ENCODE measurements around the gene RAP1A. TPM values are rescaled to one million over a fixed set of nuclear protein-coding genes. Genes with fewer than 3 reads are reported as not detected.
"Not testable (repeated sequence)": the region's sequence is repeated elsewhere in the genome, so short reads cannot be mapped to it uniquely, and the experiment has no call there.

Gene RAP1A
- total RNA-seq, 2 experiments from 2014 or later, result 128 to 130 TPM

DNA sequence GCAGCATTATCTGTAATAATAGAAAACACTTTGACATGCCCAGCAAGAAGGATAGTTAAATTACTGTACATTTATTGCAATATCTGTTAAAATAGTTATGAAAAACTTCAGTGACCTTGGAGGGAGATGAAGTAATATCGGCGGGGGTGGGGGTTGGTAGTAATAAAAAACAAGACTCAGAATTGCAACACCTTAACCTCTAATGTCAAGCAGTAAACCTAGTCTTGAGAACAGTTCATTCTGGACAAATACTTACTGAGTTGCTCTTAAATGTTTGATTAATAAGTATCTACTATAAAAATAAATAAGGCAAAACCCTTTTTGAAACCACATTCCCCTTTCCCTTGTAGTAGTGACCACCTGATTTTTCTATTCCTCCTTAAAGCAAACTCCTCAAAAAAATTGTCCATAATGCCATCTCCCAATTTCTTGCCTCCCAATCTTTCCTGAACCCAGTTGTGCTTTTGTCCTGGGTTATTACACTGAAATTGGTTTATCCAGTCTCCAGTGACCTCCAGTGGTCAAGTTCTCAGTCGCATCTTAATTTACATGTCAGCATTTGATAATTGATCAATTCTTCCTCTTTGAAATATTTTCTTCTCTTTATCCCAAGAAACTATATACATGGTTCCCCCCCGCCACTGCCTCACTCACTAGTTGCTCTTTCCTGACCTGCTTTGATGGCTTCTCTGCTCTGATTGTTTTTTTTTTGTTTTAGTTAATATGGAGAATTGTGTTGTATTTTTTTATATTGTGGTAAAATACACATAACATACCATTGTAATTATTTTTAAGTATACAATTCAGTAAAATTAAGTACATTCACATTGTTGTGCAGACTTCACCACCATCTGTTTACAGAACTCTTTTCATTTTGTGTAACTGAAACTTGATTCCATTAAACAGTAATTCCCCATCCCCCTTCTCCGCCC lies 36.8 kb downstream of the RAP1A start:
- POLR2A ChIA-PET, result no interaction called here
- Mint-ChIP-seq H3K4me1 (peaks cover 49% of the 10 kb centered on the region), H3K9me3 (no peaks in the 10 kb centered on the region), H3K4me3 (no peak overlapping the region), H3K36me3 (ENCODE audit: low read depth) (peaks cover 14% of the 10 kb centered on the region), H3K27ac (peak overlapping the region; percentile 28), H3K27me3 (no peaks in the 10 kb centered on the region)
- peak; percentile 30 for DNase-seq
- CTCF ChIA-PET, result no interaction called here

DNA sequence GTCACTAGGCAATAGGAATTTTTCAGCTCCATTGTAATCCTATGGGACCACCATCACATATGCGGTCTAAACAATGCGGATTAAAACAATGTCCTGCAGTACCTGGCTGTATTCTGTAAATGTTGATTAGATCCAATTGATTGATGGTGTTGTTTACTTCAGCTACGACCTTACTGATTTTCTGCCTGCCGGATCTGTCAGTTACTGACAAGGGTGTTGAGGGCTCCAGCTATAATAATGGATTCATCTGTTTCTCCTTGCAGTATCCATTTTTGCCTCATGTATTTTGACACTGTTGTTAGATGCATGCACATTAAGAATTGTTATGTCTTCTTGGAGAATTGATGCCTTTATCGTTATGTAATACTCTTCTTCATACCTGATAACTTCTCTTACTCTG lies 39.0 kb downstream of the RAP1A start:
- peaks cover 21% of the 10 kb centered on the region for H3K36me3 Mint-ChIP-seq (ENCODE audit: low read depth)
- H3K4me1 Mint-ChIP-seq, result peaks cover 52% of the 10 kb centered on the region
- no peak overlapping the region for H3K4me3 Mint-ChIP-seq
- no peaks in the 10 kb centered on the region for H3K27me3 Mint-ChIP-seq
- no peaks in the 10 kb centered on the region for H3K9me3 Mint-ChIP-seq
- peak overlapping the region; percentile 65 for H3K27ac Mint-ChIP-seq
- POLR2A ChIA-PET, result interaction anchor here (0.7 kb wide), 1 partner anchor 34 kb away, joined by 4 read pairs; no protein-coding TSS in a partner anchor
- CTCF ChIA-PET, result interaction anchor here (0.7 to 1.1 kb wide), 7 partner anchors 10 to 152 kb away, joined by 3 to 5 read pairs (median 3); no protein-coding TSS in a partner anchor
- DNase-seq, result no peak

DNA sequence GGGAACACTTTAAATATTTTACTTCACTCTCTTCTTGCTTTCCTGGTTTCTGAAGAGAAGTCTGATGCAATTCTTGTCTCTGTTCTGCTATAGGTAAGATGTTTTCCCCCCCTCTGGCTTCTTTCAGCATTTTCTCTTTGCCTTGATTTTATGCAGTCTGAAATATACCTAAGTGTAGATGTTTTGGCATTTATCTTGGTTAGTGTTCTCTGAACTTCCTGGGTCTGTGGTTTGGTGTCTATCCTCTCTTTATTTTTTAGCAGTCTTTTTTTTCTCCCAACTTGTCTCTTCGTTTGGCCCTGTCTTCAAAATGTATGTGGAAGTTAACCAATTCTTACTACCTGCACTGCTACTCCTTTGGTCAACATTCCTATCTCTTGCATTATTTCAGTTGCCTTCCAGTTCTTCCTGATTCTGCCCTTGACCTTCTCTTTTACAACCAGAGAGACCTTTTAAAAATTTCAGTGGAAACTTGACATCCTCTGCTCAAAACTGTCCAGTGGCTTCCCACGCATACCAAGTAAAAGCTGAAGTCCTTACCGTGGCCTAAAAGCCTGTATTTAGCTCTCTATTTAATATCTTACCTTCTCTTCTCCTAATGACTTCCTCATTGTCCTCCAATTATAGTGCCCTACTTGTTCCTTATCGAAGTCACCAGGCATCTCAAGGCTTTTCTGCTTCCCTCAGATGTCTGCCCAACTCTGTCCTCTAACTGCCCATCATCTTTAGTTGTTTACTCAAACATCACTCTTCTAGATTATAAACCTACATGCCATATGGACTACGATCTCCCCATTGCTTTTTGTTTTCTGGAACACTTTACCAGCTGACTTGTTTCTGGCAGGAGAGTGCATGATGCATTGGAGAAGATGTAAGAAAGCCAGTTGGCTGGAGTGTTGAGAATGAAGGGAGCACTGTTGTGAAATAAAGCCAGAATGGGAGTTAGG lies 40.9 kb downstream of the RAP1A start:
- ChIA-PET CTCF (interaction anchor here (1.5 kb wide), 1 partner anchor 152 kb away, joined by 6 read pairs; no protein-coding TSS in a partner anchor), POLR2A (no interaction called here)
- peaks cover 54% of the 10 kb centered on the region for H3K4me1 Mint-ChIP-seq
- no peaks in the 10 kb centered on the region for H3K9me3 Mint-ChIP-seq
- H3K36me3 Mint-ChIP-seq (ENCODE audit: low read depth), result peaks cover 25% of the 10 kb centered on the region
- no peaks in the 10 kb centered on the region for H3K27me3 Mint-ChIP-seq
- no peak for DNase-seq
- no peak overlapping the region for H3K27ac Mint-ChIP-seq
- no peak overlapping the region for H3K4me3 Mint-ChIP-seq

GRCh38 chr1:111664652-111665051 lies 45.1 kb downstream of the RAP1A start:
- ChIA-PET POLR2A (no interaction called here), CTCF (interaction anchor here (0.6 to 2.4 kb wide), 3 partner anchors 24 to 157 kb away, joined by 3 to 8 read pairs (median 7); no protein-coding TSS in a partner anchor)
- Mint-ChIP-seq H3K27ac (peak overlapping the region; percentile 50), H3K4me3 (no peak overlapping the region), H3K27me3 (no peaks in the 10 kb centered on the region), H3K9me3 (no peaks in the 10 kb centered on the region), H3K4me1 (peaks cover 51% of the 10 kb centered on the region), H3K36me3 (ENCODE audit: low read depth) (peaks cover 35% of the 10 kb centered on the region)
- DNase-seq, result no peak

DNA sequence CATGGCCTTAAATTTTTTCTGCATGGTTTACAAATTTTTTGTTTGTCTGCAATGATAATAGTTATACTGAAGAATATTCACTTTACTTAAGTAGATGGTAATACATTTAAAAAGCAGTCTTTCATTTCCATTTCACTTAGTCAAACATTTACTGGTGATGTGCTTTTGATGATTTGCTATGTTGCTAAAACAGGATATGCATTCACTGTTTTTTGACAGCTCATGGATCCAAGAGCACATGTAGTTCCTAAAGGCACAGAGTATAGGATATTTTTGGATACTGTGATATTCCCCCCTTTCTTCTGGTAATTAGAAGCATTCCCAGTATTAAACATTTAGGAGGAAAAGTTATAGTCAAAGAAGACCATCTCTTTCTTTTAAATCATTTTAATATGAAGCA lies 45.9 kb downstream of the RAP1A start:
- ChIA-PET POLR2A (no interaction called here), CTCF (interaction anchor here (1.3 to 2.4 kb wide), 2 partner anchors 17 to 157 kb away, joined by 5 to 8 read pairs; no protein-coding TSS in a partner anchor)
- H3K4me1 Mint-ChIP-seq, result peaks cover 59% of the 10 kb centered on the region
- no peak for DNase-seq
- no peaks in the 10 kb centered on the region for H3K27me3 Mint-ChIP-seq
- H3K9me3 Mint-ChIP-seq, result no peaks in the 10 kb centered on the region
- H3K27ac Mint-ChIP-seq, result no peak overlapping the region
- peaks cover 38% of the 10 kb centered on the region for H3K36me3 Mint-ChIP-seq (ENCODE audit: low read depth)
- H3K4me3 Mint-ChIP-seq, result no peak overlapping the region

DNA sequence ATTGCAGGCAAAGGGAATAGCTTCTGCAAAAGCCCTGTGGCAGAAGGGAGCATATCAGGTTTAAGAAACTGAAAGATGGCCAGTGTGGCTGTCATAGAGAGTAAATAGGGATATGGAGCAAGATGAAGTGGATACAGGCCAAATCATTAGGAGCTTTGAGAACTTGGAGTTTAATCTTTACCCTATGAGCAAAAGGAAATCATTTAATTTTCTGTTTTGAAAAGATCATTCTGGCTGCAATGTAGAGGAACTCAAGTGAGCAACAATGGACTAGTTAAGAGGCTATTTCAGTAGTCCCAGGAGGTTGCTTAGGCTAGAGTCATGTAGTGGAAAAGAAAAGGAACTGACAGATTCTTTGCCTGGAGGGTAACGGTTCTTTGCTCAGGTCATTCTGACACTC lies 47.2 kb downstream of the RAP1A start:
- Mint-ChIP-seq H3K36me3 (ENCODE audit: low read depth) (peaks cover 44% of the 10 kb centered on the region), H3K27me3 (no peaks in the 10 kb centered on the region), H3K4me1 (peaks cover 69% of the 10 kb centered on the region), H3K4me3 (no peak overlapping the region), H3K9me3 (no peaks in the 10 kb centered on the region), H3K27ac (peak overlapping the region; percentile 0)
- DNase-seq, result no peak
- ChIA-PET CTCF (no interaction called here), POLR2A (no interaction called here)

DNA sequence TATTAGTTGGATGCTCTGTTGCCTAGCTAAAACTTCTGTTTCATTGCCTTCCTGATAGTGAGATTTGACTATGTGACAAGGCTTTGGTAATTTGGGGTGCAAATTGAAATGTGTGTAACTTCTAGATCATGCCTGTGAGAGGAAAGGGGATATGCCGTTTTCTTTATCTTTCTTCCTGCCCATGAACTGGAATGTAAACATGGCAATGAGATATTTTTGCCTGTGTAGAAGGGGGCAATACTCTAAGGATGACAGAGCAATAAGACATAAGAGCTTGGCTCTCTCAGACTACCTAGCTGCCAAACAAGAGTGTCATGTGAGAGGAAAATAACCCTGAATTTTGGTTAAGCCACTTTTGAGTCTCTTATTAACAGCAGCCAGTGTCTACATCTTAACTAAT lies 49.7 kb downstream of the RAP1A start:
- no peak for DNase-seq
- no peaks in the 10 kb centered on the region for H3K27me3 Mint-ChIP-seq
- peaks cover 9% of the 10 kb centered on the region for H3K9me3 Mint-ChIP-seq
- H3K4me1 Mint-ChIP-seq, result peaks cover 64% of the 10 kb centered on the region
- no peak overlapping the region for H3K4me3 Mint-ChIP-seq
- H3K36me3 Mint-ChIP-seq (ENCODE audit: low read depth), result peaks cover 51% of the 10 kb centered on the region
- ChIA-PET POLR2A (interaction anchor here (0.8 kb wide), 1 partner anchor 8 kb away, joined by 6 read pairs; no protein-coding TSS in a partner anchor), CTCF (interaction anchor here (0.6 to 1.7 kb wide), 5 partner anchors 11 to 145 kb away, joined by 3 to 5 read pairs (median 4); no protein-coding TSS in a partner anchor)
- no peak overlapping the region for H3K27ac Mint-ChIP-seq

DNA sequence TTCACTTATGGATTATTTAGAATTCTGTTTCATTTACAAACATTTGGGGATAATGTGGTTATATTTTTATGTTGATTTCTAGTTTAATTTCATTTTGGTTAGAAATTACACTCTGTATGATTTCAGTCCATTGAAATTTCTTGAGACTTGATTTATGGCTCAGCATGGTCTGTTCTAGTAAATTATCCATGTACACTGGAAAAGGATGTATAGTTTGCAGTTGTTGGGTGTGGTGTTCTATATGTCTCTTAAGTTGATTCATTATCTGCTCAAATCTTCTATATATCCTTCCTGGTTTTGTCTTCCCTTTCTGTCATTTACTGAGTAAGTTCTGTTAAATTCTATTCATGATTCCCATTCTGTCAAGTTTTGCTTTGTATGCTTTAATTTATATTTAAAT lies 52.3 kb downstream of the RAP1A start:
- no peaks in the 10 kb centered on the region for H3K27me3 Mint-ChIP-seq
- no peak for DNase-seq
- CTCF ChIA-PET, result interaction anchor here (1.1 kb wide), 1 partner anchor 165 kb away, joined by 3 read pairs; no protein-coding TSS in a partner anchor

GRCh38 chr1:111672331-111672730 lies 52.7 kb downstream of the RAP1A start:
- ChIA-PET POLR2A (no interaction called here), CTCF (interaction anchor here (1.1 kb wide), 1 partner anchor 166 kb away, joined by 3 read pairs; no protein-coding TSS in a partner anchor)
- Mint-ChIP-seq H3K4me3 (no peak overlapping the region), H3K36me3 (ENCODE audit: low read depth) (peaks cover 67% of the 10 kb centered on the region), H3K27ac (no peak overlapping the region), H3K27me3 (no peaks in the 10 kb centered on the region), H3K9me3 (peaks cover 26% of the 10 kb centered on the region), H3K4me1 (peaks cover 55% of the 10 kb centered on the region)
- no peak for DNase-seq

More for the DNA sequence above, 52.3 kb downstream of the RAP1A start:
- POLR2A ChIA-PET, result no interaction called here
- H3K4me1 Mint-ChIP-seq, result peaks cover 58% of the 10 kb centered on the region
- H3K9me3 Mint-ChIP-seq, result peaks cover 23% of the 10 kb centered on the region
- H3K4me3 Mint-ChIP-seq, result no peak overlapping the region
- peaks cover 64% of the 10 kb centered on the region for H3K36me3 Mint-ChIP-seq (ENCODE audit: low read depth)
- H3K27ac Mint-ChIP-seq, result no peak overlapping the region

DNA sequence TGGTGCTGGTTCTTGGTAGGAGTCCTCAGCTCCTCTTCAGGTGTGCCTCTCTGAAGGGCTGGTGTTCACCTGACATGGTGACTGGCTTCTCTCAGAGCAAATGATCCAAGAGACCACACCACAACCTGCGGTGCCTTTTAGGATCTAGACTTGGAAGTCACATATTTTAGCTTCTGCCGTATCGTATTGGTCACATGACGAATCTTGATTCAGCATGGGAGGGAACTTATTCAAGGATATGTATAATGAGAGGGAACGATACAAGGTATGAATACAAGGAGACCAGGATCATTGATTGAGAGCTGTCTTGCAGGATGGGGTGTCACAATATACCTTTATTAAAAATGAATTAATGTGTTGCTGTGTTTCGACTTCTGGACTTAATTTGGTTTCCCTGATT lies 58.0 kb downstream of the RAP1A start:
- ChIA-PET CTCF (interaction anchor here (1.1 kb wide), 1 partner anchor 13 kb away, joined by 4 read pairs; no protein-coding TSS in a partner anchor), POLR2A (interaction anchor here (0.6 to 0.7 kb wide), 2 partner anchors 8 to 1983 kb away, joined by 3 to 6 read pairs; no protein-coding TSS in a partner anchor)
- H3K27me3 Mint-ChIP-seq, result no peaks in the 10 kb centered on the region
- peaks cover 53% of the 10 kb centered on the region for H3K9me3 Mint-ChIP-seq
- DNase-seq, result no peak
- no peak overlapping the region for H3K4me3 Mint-ChIP-seq
- H3K27ac Mint-ChIP-seq, result no peak overlapping the region
- peaks cover 91% of the 10 kb centered on the region for H3K36me3 Mint-ChIP-seq (ENCODE audit: low read depth)
- H3K4me1 Mint-ChIP-seq, result peaks cover 16% of the 10 kb centered on the region

GRCh38 chr1:111679541-111679940 lies 60.0 kb downstream of the RAP1A start:
- Mint-ChIP-seq H3K9me3 (peaks cover 60% of the 10 kb centered on the region), H3K36me3 (ENCODE audit: low read depth) (peaks cover 95% of the 10 kb centered on the region), H3K4me3 (no peak overlapping the region), H3K27ac (no peak overlapping the region), H3K27me3 (no peaks in the 10 kb centered on the region), H3K4me1 (peaks cover 16% of the 10 kb centered on the region)
- ChIA-PET POLR2A (interaction anchor here (0.7 kb wide), 1 partner anchor 11 kb away, joined by 4 read pairs; no protein-coding TSS in a partner anchor), CTCF (interaction anchor here (0.5 to 1.7 kb wide), 5 partner anchors 10 to 208 kb away, joined by 3 to 5 read pairs (median 3); no protein-coding TSS in a partner anchor)
- DNase-seq, result no peak

GRCh38 chr1:111680212-111680800 lies 60.7 kb downstream of the RAP1A start:
- Mint-ChIP-seq H3K36me3 (ENCODE audit: low read depth) (peaks cover 98% of the 10 kb centered on the region), H3K4me1 (peaks cover 11% of the 10 kb centered on the region), H3K9me3 (peaks cover 64% of the 10 kb centered on the region)
- ChIA-PET POLR2A (interaction anchor here (0.7 kb wide), 1 partner anchor 10 kb away, joined by 4 read pairs; no protein-coding TSS in a partner anchor), CTCF (interaction anchor here (0.5 to 1.7 kb wide), 4 partner anchors 10 to 209 kb away, joined by 3 to 5 read pairs (median 3); no protein-coding TSS in a partner anchor)
- not testable (repeated sequence) for DNase-seq, H3K27ac Mint-ChIP-seq, H3K27me3 Mint-ChIP-seq, H3K4me3 Mint-ChIP-seq
